HG03039 (cell line): ENCODE measurements around the gene LRRC14B.

Source experiments
- ATAC-seq: cut with Tn5 transposase; IDR thresholded peaks from one replicate; pipeline ENCODE4 v1.9.1; 2021; ENCODE audit warnings: mild to moderate bottlenecking, moderate library complexity; ENCODE audit not compliant: unreplicated experiment

LRRC14B gene

GRCh38 chr5:173392-174290 lies 17.7 kb upstream of the LRRC14B start:
- no peak for ATAC-seq

GRCh38 chr5:174291-174600 lies 17.0 kb upstream of the LRRC14B start:
- no peak for ATAC-seq

- no peak for ATAC-seq
Observed at GRCh38 chr5:174876-175465, 16.3 kb upstream of the LRRC14B start.

GRCh38 chr5:176296-176823 lies 14.9 kb upstream of the LRRC14B start:
- ATAC-seq: no peak

GRCh38 chr5:178110-178509 lies 13.2 kb upstream of the LRRC14B start:
- no peak for ATAC-seq

- no peak for ATAC-seq
Observed at GRCh38 chr5:179401-179800, 11.9 kb upstream of the LRRC14B start.

- no peak for ATAC-seq
Observed at GRCh38 chr5:180286-180918, 10.9 kb upstream of the LRRC14B start.

GRCh38 chr5:181160-181559 lies 10.1 kb upstream of the LRRC14B start:
- ATAC-seq: no peak

- no peak for ATAC-seq
Observed at GRCh38 chr5:181566-181965, 9.7 kb upstream of the LRRC14B start.

GRCh38 chr5:182126-182525 lies 9.2 kb upstream of the LRRC14B start:
- no peak for ATAC-seq

GRCh38 chr5:184471-184870 lies 6.8 kb upstream of the LRRC14B start:
- no peak for ATAC-seq

- ATAC-seq: no peak
Observed at GRCh38 chr5:185095-186070, 5.9 kb upstream of the LRRC14B start.

GRCh38 chr5:186091-187041 lies 4.9 kb upstream of the LRRC14B start:
- no peak for ATAC-seq

- no peak for ATAC-seq
Observed at GRCh38 chr5:187042-187431, 4.3 kb upstream of the LRRC14B start.

- no peak for ATAC-seq
Observed at GRCh38 chr5:187617-188451, 3.5 kb upstream of the LRRC14B start.

GRCh38 chr5:188488-189481 lies 2.5 kb upstream of the LRRC14B start:
- peak; percentile 58 for ATAC-seq

- ATAC-seq: no peak
Observed at GRCh38 chr5:189486-189885, 1.8 kb upstream of the LRRC14B start.

GRCh38 chr5:189976-190365 lies 1.3 kb upstream of the LRRC14B start:
- ATAC-seq: no peak
